Measurements from ENCODE around the gene ANO1. TPM values are rescaled to one million over a fixed set of nuclear protein-coding genes. Genes with fewer than 3 reads are reported as not detected.

The ANO1 gene
- 0.93 to 1.7 TPM (median 1.1 TPM) in 5 replicates for total RNA-seq (2022; extraction: Qiagen RNA extraction; ENCODE audit: low read depth)

GRCh38 chr11:70078095-70078780, at the start of gene ANO1:
Gene ANO1 (plus strand): TSS chr11:70078317. CDS start chr11:70078607, 290 bp downstream.

GRCh38 chr11:70202920-70203750, 125.0 kb downstream of the ANO1 start, which contains the start of gene FADD:
Gene FADD (plus strand): TSS chr11:70203296. CDS start chr11:70203460, 164 bp downstream.

Other genes starting within 250 kb of the ANO1 start
- 61.0 to 81.3 TPM (median 73.0 TPM) in 5 replicates for gene FADD, start 125.0 kb downstream of the ANO1 start, total RNA-seq (2022; extraction: Qiagen RNA extraction; ENCODE audit: low read depth)
- gene PPFIA1, start 192.4 kb downstream of the ANO1 start, total RNA-seq (2022; extraction: Qiagen RNA extraction; ENCODE audit: low read depth) = 25.9 to 37.3 TPM (median 34.9 TPM) in 5 replicates